Measurements from ENCODE around the gene SCN2B. TPM values are rescaled to one million over a fixed set of nuclear protein-coding genes. Genes with fewer than 3 reads are reported as not detected.

The SCN2B gene
- total and polyA plus RNA-seq, 8 donors: 0.12 to 0.92 (median 0.29) TPM; not detected in 3

GRCh38 chr11:118142809-118143208 lies 33.6 kb downstream of the SCN2B start:
- no peak for DNase-seq
- Histone ChIP-seq H3K9me3 (no peaks in the 10 kb centered on the region), H3K4me1 (peaks cover 6 to 14% (median 9%) of the 10 kb centered on the region in 4 donors), H3K4me3 (no peak overlapping the region), H3K27ac (no peak overlapping the region), H3K27me3 (peaks cover 0 to 73% (median 11%) of the 10 kb centered on the region in 3 donors), H3K36me3 (no peaks in the 10 kb centered on the region)
- 28 to 46% (median 41%) methylated on average over 6 of the region's 6 CpGs for WGBS, 5 donors
- TF ChIP-seq POLR2A (IDR thresholded peaks at IDR 0.05): no peak
- no peak for TF ChIP-seq EP300 (IDR thresholded peaks at IDR 0.05)
- no peak for TF ChIP-seq POLR2AphosphoS5 (IDR thresholded peaks at IDR 0.05)
- no peak for TF ChIP-seq CTCF (IDR thresholded peaks at IDR 0.05)
- intact Hi-C loops (cut with DNase I; ENCODE audit: low total_unique reads): no loop called here

GRCh38 chr11:118142081-118142480 lies 34.4 kb downstream of the SCN2B start:
- Histone ChIP-seq H3K4me1 (peaks cover 6 to 14% (median 9%) of the 10 kb centered on the region in 4 donors), H3K27me3 (peaks cover 0 to 80% (median 11%) of the 10 kb centered on the region in 3 donors), H3K9me3 (no peaks in the 10 kb centered on the region), H3K36me3 (no peaks in the 10 kb centered on the region), H3K27ac (no peak overlapping the region), H3K4me3 (no peak overlapping the region)
- WGBS, 5 donors: 49 to 70% (median 65%) methylated on average over 2 of the region's 2 CpGs
- intact Hi-C loops (cut with DNase I; ENCODE audit: low total_unique reads): no loop called here
- TF ChIP-seq EP300 (IDR thresholded peaks at IDR 0.05) (no peak), CTCF (IDR thresholded peaks at IDR 0.05) (no peak), POLR2AphosphoS5 (IDR thresholded peaks at IDR 0.05) (no peak), POLR2A (IDR thresholded peaks at IDR 0.05) (no peak)
- no peak for DNase-seq

GRCh38 chr11:118139578-118139977 lies 36.9 kb downstream of the SCN2B start:
- H3K4me1 ChIP-seq: no peaks in the 10 kb centered on the region
- H3K27me3 ChIP-seq: peaks cover 0 to 91% (median 11%) of the 10 kb centered on the region in 3 donors
- no peaks in the 10 kb centered on the region for H3K9me3 ChIP-seq

GRCh38 chr11:118138839-118139420 lies 37.5 kb downstream of the SCN2B start:
- intact Hi-C loops (cut with DNase I; ENCODE audit: low total_unique reads): no loop called here
- no peaks in the 10 kb centered on the region for H3K36me3 ChIP-seq
- H3K27ac ChIP-seq: no peak overlapping the region
- no peaks in the 10 kb centered on the region for H3K9me3 ChIP-seq
- TF ChIP-seq EP300 (IDR thresholded peaks at IDR 0.05) (no peak), POLR2AphosphoS5 (IDR thresholded peaks at IDR 0.05) (no peak), CTCF (IDR thresholded peaks at IDR 0.05) (no peak), POLR2A (IDR thresholded peaks at IDR 0.05) (no peak)
- 43 to 51% (median 50%) methylated on average over 10 of the region's 10 CpGs for WGBS, 5 donors
- H3K4me1 ChIP-seq: no peaks in the 10 kb centered on the region
- no peak for DNase-seq
- H3K27me3 ChIP-seq: peaks cover 0 to 84% (median 11%) of the 10 kb centered on the region in 3 donors
- H3K4me3 ChIP-seq: no peak overlapping the region

More at GRCh38 chr11:118139578-118139977, 36.9 kb downstream of the SCN2B start:
- intact Hi-C loops (cut with DNase I; ENCODE audit: low total_unique reads): no loop called here
- DNase-seq: no peak
- TF ChIP-seq EP300 (IDR thresholded peaks at IDR 0.05): no peak
- no peak for TF ChIP-seq CTCF (IDR thresholded peaks at IDR 0.05)
- no peak for TF ChIP-seq POLR2AphosphoS5 (IDR thresholded peaks at IDR 0.05)
- no peak for TF ChIP-seq POLR2A (IDR thresholded peaks at IDR 0.05)
- H3K4me3 ChIP-seq: no peak overlapping the region
- no peaks in the 10 kb centered on the region for H3K36me3 ChIP-seq
- 38 to 86% (median 56%) methylated on average over 1 of the region's 1 CpG for WGBS, 5 donors
- H3K27ac ChIP-seq: no peak overlapping the region

Measured in stomach (tissue), 9 donors.